ENCODE results near the gene WNT8B. TPM values are rescaled to one million over a fixed set of nuclear protein-coding genes. Genes with fewer than 3 reads are reported as not detected.

Gene WNT8B, protein sequence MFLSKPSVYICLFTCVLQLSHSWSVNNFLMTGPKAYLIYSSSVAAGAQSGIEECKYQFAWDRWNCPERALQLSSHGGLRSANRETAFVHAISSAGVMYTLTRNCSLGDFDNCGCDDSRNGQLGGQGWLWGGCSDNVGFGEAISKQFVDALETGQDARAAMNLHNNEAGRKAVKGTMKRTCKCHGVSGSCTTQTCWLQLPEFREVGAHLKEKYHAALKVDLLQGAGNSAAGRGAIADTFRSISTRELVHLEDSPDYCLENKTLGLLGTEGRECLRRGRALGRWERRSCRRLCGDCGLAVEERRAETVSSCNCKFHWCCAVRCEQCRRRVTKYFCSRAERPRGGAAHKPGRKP
- not detected for total RNA-seq (2021; ENCODE audit: unreplicated experiment)
- polyA plus RNA-seq (2012; ENCODE audit: insufficient read length) = not detected
- Bru-seq, nascent RNA = percentile 7 among the genes with signal in this experiment
- percentile 8 among the genes with signal in this experiment for BruChase-seq, experiment 1, labeled RNA remaining after a 2-hour chase
- percentile 8 among the genes with signal in this experiment for BruChase-seq, experiment 2, labeled RNA remaining after a 6-hour chase
- long read RNA-seq = 0 reads

DNA sequence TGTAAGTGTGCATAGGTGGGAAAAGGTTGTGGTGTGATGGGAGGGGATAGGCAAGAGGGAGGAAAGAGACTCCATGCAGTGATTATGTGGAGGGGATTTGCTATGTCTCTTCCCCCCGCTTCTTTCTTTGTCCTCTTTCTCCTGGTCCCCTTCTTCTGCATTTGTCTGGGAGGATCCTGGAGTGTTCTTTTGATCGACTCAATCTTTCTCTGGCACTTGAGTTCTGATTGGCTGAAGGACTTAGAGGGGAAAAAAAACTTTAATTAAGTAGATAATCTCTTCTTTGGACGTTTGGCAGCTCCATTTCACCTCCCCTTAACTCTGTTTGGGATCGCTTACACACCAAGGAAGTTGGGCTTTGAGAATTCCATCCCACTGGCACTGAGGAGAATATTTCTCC, at the start of gene WNT8B:
WNT8B (plus strand) TSS at position 301 of the 400 bp plus-strand sequence. CDS start 160 bp downstream, outside the sequence.
- ATAC-seq (0 out of 2 replicates have a peak, but pooled peaks have one; percentile 30), DNase-seq (ENCODE audit: low read depth, low spot score) (no peak)
- POLR2A ChIA-PET = interaction anchor here (0.5 kb wide), 1 partner anchor 56 kb away, joined by 3 read pairs; no protein-coding TSS in a partner anchor
- H3K4me1 ChIP-seq (ENCODE audit: control insufficient read depth, insufficient read depth, low read length) = no peaks in the 10 kb centered on the region
- H3K36me3 ChIP-seq (ENCODE audit: control insufficient read depth, insufficient read depth, low read length) = no peaks in the 10 kb centered on the region; the same call in 1 of the 2 replicates
- CTCF ChIA-PET = no interaction called here
- peaks cover 43% of the 10 kb centered on the region for H3K27me3 ChIP-seq (ENCODE audit: control insufficient read depth, insufficient read depth, low read length)
- intact Hi-C loops (cut with micrococcal nuclease; ENCODE audit: unreplicated experiment) = no loop called here
- in situ Hi-C loops (cut with HindIII; ENCODE audit: low pct_unique_long_range_greater_than_20kb, low sequenced_read_pairs) = no loop called here
- H3K27ac ChIP-seq (ENCODE audit: low read length) = no peak within 1 kb of the TSS
- BruUV-seq (replicated peaks) = no TSS peak
- TF ChIP-seq SIN3A (IDR thresholded peaks at IDR 0.05; ENCODE audit: borderline replicate concordance, insufficient read depth, low read depth, low read length) (no peak), TCF7L2 (IDR thresholded peaks at IDR 0.05; ENCODE audit: low read depth, low read length) (no peak), POLR2AphosphoS5 (IDR thresholded peaks at IDR 0.05; ENCODE audit: low read depth, low read length) (no peak)
- TF ChIP-seq, protein P1, sequence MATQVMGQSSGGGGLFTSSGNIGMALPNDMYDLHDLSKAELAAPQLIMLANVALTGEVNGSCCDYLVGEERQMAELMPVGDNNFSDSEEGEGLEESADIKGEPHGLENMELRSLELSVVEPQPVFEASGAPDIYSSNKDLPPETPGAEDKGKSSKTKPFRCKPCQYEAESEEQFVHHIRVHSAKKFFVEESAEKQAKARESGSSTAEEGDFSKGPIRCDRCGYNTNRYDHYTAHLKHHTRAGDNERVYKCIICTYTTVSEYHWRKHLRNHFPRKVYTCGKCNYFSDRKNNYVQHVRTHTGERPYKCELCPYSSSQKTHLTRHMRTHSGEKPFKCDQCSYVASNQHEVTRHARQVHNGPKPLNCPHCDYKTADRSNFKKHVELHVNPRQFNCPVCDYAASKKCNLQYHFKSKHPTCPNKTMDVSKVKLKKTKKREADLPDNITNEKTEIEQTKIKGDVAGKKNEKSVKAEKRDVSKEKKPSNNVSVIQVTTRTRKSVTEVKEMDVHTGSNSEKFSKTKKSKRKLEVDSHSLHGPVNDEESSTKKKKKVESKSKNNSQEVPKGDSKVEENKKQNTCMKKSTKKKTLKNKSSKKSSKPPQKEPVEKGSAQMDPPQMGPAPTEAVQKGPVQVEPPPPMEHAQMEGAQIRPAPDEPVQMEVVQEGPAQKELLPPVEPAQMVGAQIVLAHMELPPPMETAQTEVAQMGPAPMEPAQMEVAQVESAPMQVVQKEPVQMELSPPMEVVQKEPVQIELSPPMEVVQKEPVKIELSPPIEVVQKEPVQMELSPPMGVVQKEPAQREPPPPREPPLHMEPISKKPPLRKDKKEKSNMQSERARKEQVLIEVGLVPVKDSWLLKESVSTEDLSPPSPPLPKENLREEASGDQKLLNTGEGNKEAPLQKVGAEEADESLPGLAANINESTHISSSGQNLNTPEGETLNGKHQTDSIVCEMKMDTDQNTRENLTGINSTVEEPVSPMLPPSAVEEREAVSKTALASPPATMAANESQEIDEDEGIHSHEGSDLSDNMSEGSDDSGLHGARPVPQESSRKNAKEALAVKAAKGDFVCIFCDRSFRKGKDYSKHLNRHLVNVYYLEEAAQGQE (IDR thresholded peaks at IDR 0.05; ENCODE audit: insufficient read depth in 1 of 2, low read depth in 2 of 2, low read length in 1 of 2) = no peak
- TF ChIP-seq, protein P2, sequence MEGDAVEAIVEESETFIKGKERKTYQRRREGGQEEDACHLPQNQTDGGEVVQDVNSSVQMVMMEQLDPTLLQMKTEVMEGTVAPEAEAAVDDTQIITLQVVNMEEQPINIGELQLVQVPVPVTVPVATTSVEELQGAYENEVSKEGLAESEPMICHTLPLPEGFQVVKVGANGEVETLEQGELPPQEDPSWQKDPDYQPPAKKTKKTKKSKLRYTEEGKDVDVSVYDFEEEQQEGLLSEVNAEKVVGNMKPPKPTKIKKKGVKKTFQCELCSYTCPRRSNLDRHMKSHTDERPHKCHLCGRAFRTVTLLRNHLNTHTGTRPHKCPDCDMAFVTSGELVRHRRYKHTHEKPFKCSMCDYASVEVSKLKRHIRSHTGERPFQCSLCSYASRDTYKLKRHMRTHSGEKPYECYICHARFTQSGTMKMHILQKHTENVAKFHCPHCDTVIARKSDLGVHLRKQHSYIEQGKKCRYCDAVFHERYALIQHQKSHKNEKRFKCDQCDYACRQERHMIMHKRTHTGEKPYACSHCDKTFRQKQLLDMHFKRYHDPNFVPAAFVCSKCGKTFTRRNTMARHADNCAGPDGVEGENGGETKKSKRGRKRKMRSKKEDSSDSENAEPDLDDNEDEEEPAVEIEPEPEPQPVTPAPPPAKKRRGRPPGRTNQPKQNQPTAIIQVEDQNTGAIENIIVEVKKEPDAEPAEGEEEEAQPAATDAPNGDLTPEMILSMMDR (IDR thresholded peaks at IDR 0.05) = no peak
- H3K9me3 ChIP-seq (ENCODE audit: control insufficient read depth, insufficient read depth, low read depth, low read length) = no peaks in the 10 kb centered on the region
- H3K4me3 ChIP-seq (ENCODE audit: low read depth in 2 of 2, low read length in 2 of 2) = no peak within 1 kb of the TSS

DNA sequence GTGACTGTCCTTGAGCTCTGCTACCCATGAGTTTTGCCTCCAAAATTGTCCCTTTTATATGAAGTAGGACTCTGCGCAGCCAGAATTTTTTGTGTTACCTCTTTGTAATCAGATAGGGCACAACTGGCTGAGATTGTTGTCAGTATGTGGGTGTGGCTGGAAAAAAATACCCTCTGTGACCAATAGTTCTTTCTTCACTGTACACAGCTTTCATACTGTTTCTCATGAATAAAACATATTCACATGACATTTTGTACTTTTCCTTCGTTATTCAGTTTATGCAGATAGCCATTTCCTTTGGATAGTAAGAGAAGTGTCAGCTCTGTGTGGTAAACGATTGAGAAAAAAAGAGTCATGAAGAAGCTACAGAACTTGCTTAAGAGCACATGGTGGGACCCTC, 49.6 kb upstream of the WNT8B start:
- in situ Hi-C loops (cut with HindIII; ENCODE audit: low pct_unique_long_range_greater_than_20kb, low sequenced_read_pairs) (no loop called here), intact Hi-C loops (cut with micrococcal nuclease; ENCODE audit: unreplicated experiment) (no loop called here)
- Histone ChIP-seq H3K4me3 (ENCODE audit: low read depth in 2 of 2, low read length in 2 of 2) (no peak overlapping the region), H3K27me3 (ENCODE audit: control insufficient read depth, insufficient read depth, low read length) (no peaks in the 10 kb centered on the region), H3K9me3 (ENCODE audit: control insufficient read depth, insufficient read depth, low read depth, low read length) (no peaks in the 10 kb centered on the region), H3K36me3 (ENCODE audit: control insufficient read depth, insufficient read depth, low read length) (no peaks in the 10 kb centered on the region), H3K27ac (ENCODE audit: low read length) (no peak overlapping the region), H3K4me1 (ENCODE audit: control insufficient read depth, insufficient read depth, low read length) (no peaks in the 10 kb centered on the region)
- TF ChIP-seq SIN3A (IDR thresholded peaks at IDR 0.05; ENCODE audit: borderline replicate concordance, insufficient read depth, low read depth, low read length) = no peak
- no peak for TF ChIP-seq POLR2AphosphoS5 (IDR thresholded peaks at IDR 0.05; ENCODE audit: low read depth, low read length)
- no peak for TF ChIP-seq TCF7L2 (IDR thresholded peaks at IDR 0.05; ENCODE audit: low read depth, low read length)
- TF ChIP-seq, protein P1 (IDR thresholded peaks at IDR 0.05; ENCODE audit: insufficient read depth in 1 of 2, low read depth in 2 of 2, low read length in 1 of 2) = no peak
- TF ChIP-seq, protein P2 (IDR thresholded peaks at IDR 0.05) = no peak
- DNase-seq (ENCODE audit: low read depth, low spot score) (no peak), ATAC-seq (no peak)
- no TSS peak for BruUV-seq (replicated peaks)
- POLR2A ChIA-PET = no interaction called here
- CTCF ChIA-PET = no interaction called here

All from Panc1 (cell line).